HG03571 (cell line): ENCODE measurements around the gene GSC2.

Experiments used
- ATAC-seq: cut with Tn5 transposase; IDR thresholded peaks from one replicate; pipeline ENCODE4 v1.9.1; 2021; ENCODE audit not compliant: unreplicated experiment

GSC2 gene

GRCh38 chr22:19136915-19137314 is 13.2 kb downstream of the GSC2 start:
- no peak for ATAC-seq

GRCh38 chr22:19134874-19135273 is 15.2 kb downstream of the GSC2 start:
- no peak for ATAC-seq

- ATAC-seq, result no peak
Observed at GRCh38 chr22:19134176-19134831, 15.8 kb downstream of the GSC2 start.

GRCh38 chr22:19133561-19133960 is 16.5 kb downstream of the GSC2 start:
- no peak for ATAC-seq

GRCh38 chr22:19132693-19133400 is 17.2 kb downstream of the GSC2 start:
- ATAC-seq, result no peak

- ATAC-seq, result no peak
Observed at GRCh38 chr22:19132153-19132552, 17.9 kb downstream of the GSC2 start.

GRCh38 chr22:19131685-19132015 is 18.4 kb downstream of the GSC2 start:
- no peak for ATAC-seq

GRCh38 chr22:19130959-19131684 is 19.0 kb downstream of the GSC2 start, which contains the start of gene TSSK2:
Gene TSSK2 (plus strand): TSS chr22:19131308. CDS start chr22:19131400, 92 bp downstream.
- no peak for ATAC-seq

GRCh38 chr22:19129871-19130270 is 20.2 kb downstream of the GSC2 start:
- no peak for ATAC-seq

- no peak for ATAC-seq
Observed at GRCh38 chr22:19128946-19129727, 21.0 kb downstream of the GSC2 start.

GRCh38 chr22:19128009-19128401 is 22.1 kb downstream of the GSC2 start:
- no peak for ATAC-seq

GRCh38 chr22:19127329-19128008 is 22.6 kb downstream of the GSC2 start:
- ATAC-seq, result no peak

- ATAC-seq, result no peak
Observed at GRCh38 chr22:19126309-19127273, 23.5 kb downstream of the GSC2 start.

GRCh38 chr22:19125474-19126308 is 24.4 kb downstream of the GSC2 start:
- no peak for ATAC-seq

GRCh38 chr22:19125011-19125410 is 25.1 kb downstream of the GSC2 start:
- ATAC-seq, result no peak

- ATAC-seq, result no peak
Observed at GRCh38 chr22:19124377-19124776, 25.7 kb downstream of the GSC2 start.

- no peak for ATAC-seq
Observed at GRCh38 chr22:19123936-19124335, 26.2 kb downstream of the GSC2 start.

GRCh38 chr22:19122752-19123492 is 27.2 kb downstream of the GSC2 start:
- no peak for ATAC-seq
